Mucosa of gallbladder (tissue), 1 donor: Measurements from ENCODE around the gene MARCHF7. TPM values are rescaled to one million over a fixed set of nuclear protein-coding genes. Genes with fewer than 3 reads are reported as not detected.
"Not testable (repeated sequence)": the region's sequence is repeated elsewhere in the genome, so short reads cannot be mapped to it uniquely, and the experiment has no call there.

Source experiments
- DNase-seq: peaks from one replicate; pipeline ENCODE4 v3.0.0-alpha.2; 2020; ENCODE audit warnings: low spot score
- total RNA-seq: library from RNA; stranded (reverse); gene quantifications from one replicate; pipeline ENCODE4 v1.2.1, GENCODE V29; 2021
- donor health status: DM: no; HTN: no; CAD: no.

MARCHF7 gene
- total RNA-seq, 1 donor from 2014 or later: 57.1 TPM

DNA sequence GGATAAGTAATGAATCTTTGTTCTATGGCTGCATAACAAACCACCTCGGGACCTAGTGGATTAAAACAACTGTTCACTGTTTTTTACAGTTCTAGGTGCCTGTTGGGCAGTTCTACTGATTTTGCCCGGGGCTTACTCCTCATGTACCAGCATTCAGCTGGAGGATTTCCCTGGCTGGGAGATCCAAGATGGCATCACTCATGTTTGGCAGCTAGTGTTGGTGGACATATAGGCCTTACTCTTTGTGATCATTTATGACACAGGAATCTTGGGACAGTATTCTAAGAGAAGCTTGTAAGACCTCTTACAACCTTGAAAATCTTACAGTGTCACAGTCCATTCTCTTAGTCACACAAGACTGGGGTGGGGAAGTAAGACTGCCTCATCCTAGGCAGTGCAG is 4.6 kb downstream of the MARCHF7 start:
- no peak for DNase-seq

- no peak for DNase-seq
Measured at GRCh38 chr2:159720676-159721075, 8.4 kb downstream of the MARCHF7 start.

DNA sequence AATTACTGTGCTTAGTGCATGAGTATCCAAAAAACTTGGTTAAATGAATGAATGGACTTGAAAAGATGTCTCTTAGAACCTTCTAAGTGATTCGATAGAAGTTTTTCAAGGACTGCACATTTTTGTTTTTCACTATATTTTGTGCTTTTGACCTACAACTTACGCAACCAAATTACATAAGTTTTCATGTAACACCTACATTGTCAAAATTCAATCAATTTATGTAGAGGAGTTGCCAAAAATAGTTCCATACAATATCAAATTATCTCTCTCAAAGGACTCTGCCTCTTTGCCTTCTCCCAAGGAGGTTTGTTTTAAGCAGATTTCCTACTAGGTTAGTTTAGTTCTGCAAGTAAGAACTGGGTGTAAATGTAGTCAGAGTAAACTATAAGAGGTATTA is 10.3 kb downstream of the MARCHF7 start:
- no peak for DNase-seq

DNA sequence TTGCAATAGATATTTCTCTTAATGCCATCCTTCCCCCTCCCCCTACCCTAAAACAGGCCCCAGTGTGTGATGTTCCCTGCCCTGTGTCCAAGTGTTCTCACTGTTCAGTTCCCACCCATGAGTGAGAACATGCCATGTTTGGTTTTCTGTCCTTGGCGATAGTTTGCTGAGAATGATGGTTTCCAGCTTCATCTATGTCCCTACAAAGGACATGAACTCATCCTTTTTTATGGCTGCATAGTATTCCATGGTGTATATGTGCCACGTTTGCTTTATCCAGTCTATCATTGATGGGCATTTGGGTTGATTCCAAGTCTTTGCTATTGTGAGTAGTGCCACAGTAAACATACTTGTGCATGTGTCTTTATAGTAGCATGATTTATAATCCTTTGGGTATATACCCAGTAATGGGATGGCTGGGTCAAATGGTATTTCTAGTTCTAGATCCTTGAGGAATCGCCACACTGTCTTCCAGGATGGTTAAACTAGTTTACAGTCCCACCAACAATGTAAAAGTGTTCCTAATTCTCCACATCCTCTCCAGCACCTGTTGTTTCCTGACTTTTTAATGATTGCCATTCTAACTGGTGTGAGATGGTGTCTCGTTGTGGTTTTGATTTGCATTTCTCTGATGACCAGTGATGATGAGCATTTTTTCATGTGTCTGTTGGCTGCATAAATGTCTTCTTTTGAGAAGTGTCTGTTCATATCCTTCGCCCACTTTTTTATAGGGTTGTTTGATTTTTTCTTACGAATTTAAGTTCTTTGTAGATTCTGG is 12.7 kb downstream of the MARCHF7 start:
- DNase-seq: not testable (repeated sequence)

DNA sequence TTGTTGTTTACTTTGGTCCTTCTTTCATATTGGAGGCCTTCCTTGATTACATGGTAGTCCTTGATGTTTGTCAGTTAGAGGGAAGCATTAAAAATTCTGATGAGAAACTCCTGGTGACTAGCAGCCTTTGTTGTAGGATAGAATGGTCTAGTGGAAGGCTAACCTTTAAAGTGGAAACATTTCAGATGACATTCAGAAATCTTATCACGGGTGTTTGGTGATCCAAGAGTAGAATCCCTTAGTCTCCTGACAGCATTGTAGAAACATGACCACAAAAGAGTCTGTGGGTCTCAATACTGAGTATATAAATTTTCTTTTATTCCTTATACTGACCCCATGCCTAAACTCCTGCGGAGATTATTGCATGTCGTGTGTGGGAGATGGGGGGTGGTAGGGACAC is 13.4 kb downstream of the MARCHF7 start:
- no peak for DNase-seq

DNA sequence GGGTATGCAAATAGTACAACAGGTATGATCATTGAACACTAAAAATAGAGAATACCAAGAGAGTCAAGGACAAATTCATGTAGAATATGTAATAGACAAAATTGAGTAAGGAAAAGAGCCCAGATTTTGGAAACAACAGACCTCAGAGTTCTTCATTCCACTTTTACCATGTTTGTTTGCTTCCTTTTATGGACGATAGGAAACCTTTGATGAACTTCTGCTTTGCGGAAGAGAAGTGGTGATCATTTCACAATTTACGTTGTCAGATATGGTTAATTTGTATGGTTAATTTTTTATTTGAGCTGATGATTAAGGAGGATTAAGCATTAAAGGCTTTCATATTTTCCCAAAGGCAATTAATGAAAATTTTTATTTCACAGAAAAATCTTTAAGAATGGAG is 16.3 kb downstream of the MARCHF7 start:
- no peak for DNase-seq

DNA sequence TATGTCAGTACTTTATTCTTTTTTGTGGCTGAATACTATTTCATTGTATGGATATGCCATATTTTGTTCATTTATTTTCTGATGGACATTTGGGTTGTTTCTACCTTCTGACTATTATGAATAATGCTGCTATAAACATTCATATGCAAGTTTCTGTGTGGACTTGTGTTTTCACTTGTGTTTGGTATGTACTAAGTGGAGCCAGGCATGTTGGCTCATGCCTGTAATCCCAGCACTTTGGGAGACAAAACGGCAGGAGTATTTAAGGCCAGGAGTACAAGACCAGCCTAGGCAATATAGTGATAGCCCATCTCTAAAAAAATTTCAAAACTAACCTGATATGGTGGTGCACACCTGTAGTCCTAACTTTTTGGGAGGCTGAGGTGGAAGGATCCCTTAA is 23.3 kb downstream of the MARCHF7 start:
- no peak for DNase-seq

DNA sequence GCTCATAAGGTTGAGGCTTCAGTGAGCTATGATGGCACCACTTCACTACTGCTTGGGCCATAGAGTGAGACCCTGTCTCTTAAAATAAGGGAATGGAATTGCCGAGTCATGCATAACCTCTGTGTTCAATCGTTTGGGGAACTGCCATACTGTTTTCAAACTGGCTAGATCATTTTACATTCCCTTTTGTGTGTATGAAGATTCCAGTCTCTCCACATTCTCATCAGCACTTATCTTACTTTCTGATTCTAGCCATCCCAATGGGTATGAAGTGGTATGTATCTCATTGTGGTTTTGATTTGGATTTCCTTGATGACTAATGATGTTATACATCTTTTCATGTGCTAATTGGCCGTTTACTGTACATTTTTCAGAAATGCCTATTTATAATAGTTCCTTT is 23.7 kb downstream of the MARCHF7 start:
- no peak for DNase-seq

- DNase-seq: no peak
Measured at GRCh38 chr2:159737292-159737916, 25.1 kb downstream of the MARCHF7 start.

- no peak for DNase-seq
Measured at GRCh38 chr2:159737917-159738296, 25.6 kb downstream of the MARCHF7 start.

- no peak for DNase-seq
Measured at GRCh38 chr2:159738509-159739390, 26.4 kb downstream of the MARCHF7 start.

DNA sequence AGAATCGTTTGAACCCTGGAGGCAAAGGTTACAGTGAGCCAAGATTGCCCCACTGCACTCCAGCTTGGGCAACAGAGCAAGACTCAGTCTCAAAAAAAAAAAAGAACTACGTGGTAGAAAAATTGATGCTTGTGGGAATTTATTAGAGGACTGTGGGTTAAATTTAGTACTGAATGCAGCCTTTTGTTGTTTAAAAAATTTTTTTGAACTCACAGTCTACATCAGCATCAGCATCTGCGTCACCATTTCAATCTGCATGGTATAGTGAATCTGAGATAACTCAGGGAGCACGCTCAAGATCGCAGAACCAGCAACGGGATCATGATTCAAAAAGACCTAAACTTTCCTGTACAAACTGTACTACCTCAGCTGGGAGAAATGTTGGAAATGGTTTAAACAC is 30.5 kb downstream of the MARCHF7 start:
- DNase-seq: no peak

GRCh38 chr2:159744363-159744762 is 32.1 kb downstream of the MARCHF7 start:
- no peak for DNase-seq

- DNase-seq: not testable (repeated sequence)
Measured at GRCh38 chr2:159745237-159745636, 32.9 kb downstream of the MARCHF7 start.

- no peak for DNase-seq
Measured at GRCh38 chr2:159748089-159748488, 35.8 kb downstream of the MARCHF7 start.

- no peak for DNase-seq
Measured at GRCh38 chr2:159750873-159751272, 38.6 kb downstream of the MARCHF7 start.

DNA sequence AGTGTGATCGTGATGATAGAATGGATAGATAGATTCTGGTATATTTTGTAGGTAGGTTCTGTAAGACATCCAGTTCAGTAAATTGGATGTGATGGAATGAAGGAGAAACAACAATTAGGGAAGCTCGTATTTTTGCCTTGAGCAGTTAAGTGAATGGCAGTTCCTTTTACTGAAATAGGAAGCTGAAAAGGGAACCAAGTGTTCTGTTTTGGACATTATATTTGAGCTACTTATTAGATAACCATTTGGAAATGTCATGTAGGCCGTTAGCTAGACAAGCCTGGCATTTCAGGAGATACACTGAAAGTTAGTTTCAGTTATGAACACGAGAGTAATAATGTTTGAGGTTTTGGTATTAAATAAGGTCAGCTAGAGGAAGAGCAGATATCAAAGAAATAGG is 41.5 kb downstream of the MARCHF7 start:
- DNase-seq: no peak

DNA sequence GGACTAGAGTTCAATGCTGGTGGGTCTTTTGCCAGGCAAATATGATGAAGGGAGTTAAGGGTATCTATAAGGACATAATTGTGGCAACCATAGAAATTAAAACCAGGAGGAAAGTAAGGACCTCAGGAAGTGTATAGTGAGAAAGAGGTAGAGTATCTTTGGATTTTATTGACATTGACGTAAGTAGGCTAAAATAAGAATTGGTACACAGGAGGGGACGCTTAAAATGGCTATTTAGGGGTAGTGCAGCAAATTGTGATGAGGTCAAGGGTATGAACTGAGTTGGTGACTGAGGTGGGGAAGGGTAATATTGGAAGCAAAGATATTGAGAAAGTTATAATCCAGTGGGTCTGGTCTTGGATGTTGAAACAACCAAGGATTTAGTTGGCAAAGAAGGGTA is 42.7 kb downstream of the MARCHF7 start:
- DNase-seq: no peak

DNA sequence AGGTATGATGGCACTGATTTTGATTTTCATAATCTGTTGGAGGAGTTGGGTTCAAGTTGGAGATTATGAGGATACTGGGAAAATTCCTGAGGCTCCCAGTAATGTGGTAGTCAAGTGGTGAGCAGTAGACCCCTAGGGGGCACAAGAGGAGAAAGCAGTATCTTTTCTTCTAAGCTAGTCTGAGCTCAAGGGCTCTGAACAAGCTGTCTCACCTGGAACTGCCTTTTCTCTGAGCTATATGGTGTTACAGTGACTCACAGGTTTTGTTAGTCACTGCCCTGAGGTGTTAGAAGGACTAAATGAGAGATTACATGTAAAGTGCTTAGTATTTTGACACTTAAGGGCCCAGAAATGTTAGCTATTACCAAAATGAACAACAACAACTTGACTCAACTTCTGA is 43.5 kb downstream of the MARCHF7 start:
- DNase-seq: no peak

DNA sequence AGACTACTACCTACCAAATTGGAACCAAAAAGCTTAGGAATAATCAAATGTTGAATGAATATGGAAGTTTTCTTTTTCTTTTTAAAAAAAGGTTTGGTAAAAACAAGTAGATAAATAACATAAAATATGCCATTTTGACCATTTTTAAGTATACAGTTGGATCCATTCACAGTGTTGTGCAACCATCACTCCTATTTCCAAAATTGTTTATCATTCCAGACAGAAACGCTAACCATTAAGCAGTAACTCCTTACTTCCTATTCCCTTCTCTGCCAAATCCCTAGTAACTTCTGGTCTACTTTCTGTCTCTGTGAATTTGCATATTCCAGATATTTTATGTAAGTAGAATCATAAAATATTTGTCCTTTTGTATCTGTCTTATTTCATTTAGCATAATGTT is 45.9 kb downstream of the MARCHF7 start:
- no peak for DNase-seq

GRCh38 chr2:159758686-159759085 is 46.4 kb downstream of the MARCHF7 start:
- no peak for DNase-seq

DNA sequence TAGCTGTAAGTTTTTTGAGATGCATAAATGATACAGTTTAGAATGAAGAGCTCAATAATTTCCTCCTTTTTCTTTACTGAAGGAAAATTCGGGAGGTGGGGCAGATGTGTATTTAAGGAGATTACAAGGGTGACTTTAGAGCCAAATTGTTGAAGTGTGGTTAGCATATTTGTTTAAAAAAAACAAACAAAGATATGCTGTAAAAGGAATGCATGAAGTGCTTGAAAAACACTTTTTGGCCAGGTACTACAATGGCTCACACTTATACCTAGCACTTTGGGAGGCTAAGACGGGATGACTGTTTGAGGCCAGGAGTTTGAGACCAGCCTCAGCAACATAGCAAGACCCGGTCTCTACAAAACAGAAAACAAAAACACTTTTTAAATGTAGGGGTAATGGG is 47.3 kb downstream of the MARCHF7 start:
- DNase-seq: no peak

DNA sequence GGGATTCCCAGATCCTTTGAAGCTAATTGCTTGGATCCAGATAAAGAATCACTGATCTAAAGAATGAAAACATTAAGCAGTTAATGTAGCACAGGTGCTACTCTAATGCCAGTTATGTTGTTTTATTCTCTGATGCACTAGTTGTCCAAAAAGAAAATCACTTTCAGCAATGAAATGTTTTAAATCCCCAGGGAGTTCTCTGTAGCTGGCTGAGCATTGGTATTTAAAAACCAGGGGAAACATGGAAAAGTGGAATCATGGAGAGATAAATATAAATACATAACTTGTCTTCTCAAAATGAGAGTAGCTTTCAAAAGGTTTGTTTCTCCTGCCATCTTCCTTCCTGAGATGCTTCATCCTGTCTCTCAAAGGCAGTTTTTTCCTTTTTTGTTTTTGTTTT is 48.0 kb downstream of the MARCHF7 start:
- no peak for DNase-seq
